ENCODE measurements around the gene PTGR1.

GRCh38 chr9:111630964-111631213 lies 31.4 kb upstream of the PTGR1 start:
- TF ChIP-seq, protein P1, sequence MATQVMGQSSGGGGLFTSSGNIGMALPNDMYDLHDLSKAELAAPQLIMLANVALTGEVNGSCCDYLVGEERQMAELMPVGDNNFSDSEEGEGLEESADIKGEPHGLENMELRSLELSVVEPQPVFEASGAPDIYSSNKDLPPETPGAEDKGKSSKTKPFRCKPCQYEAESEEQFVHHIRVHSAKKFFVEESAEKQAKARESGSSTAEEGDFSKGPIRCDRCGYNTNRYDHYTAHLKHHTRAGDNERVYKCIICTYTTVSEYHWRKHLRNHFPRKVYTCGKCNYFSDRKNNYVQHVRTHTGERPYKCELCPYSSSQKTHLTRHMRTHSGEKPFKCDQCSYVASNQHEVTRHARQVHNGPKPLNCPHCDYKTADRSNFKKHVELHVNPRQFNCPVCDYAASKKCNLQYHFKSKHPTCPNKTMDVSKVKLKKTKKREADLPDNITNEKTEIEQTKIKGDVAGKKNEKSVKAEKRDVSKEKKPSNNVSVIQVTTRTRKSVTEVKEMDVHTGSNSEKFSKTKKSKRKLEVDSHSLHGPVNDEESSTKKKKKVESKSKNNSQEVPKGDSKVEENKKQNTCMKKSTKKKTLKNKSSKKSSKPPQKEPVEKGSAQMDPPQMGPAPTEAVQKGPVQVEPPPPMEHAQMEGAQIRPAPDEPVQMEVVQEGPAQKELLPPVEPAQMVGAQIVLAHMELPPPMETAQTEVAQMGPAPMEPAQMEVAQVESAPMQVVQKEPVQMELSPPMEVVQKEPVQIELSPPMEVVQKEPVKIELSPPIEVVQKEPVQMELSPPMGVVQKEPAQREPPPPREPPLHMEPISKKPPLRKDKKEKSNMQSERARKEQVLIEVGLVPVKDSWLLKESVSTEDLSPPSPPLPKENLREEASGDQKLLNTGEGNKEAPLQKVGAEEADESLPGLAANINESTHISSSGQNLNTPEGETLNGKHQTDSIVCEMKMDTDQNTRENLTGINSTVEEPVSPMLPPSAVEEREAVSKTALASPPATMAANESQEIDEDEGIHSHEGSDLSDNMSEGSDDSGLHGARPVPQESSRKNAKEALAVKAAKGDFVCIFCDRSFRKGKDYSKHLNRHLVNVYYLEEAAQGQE (IDR thresholded peaks at IDR 0.05; ENCODE audit: insufficient read depth in 1 of 2, low read depth in 2 of 2, low read length in 2 of 2): no peak
- TF ChIP-seq POLR2AphosphoS5 (IDR thresholded peaks at IDR 0.05; ENCODE audit: low read depth, low read length): no peak
- TF ChIP-seq SIN3A (IDR thresholded peaks at IDR 0.05; ENCODE audit: borderline replicate concordance, insufficient read depth, low read length): 0 out of 2 replicates have a peak, but pooled peaks have one; percentile 54
- no peak for TF ChIP-seq TAF1 (IDR thresholded peaks at IDR 0.05; ENCODE audit: borderline replicate concordance, insufficient read depth, low read length)
- TF ChIP-seq FOXP2 (optimal IDR thresholded peaks at IDR 0.05; ENCODE audit: borderline replicate concordance, extremely low read depth, extremely low read length, insufficient read depth): no peak
